ENCODE data around the gene ATP6AP1.

The ATP6AP1 gene

DNA sequence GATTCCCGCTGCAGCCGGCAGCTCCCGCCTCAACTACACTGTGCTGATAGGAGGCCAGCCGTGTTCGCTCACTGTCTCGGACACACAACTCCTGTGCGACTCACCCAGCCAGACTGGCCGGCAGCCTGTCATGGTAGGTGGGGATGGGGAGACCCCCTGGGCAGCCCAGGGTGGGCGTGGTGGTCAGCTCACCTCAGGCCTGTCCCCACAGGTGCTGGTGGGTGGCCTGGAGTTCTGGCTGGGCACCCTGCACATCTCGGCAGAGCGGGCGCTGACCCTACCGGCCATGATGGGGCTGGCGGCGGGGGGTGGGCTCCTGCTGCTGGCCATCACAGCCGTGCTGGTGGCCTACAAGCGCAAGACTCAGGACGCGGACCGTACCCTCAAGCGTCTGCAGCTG lies 39.1 kb downstream of the ATP6AP1 start:
- Histone ChIP-seq H3K4me2 (ENCODE audit: low read depth, low read length, poor library complexity, severe bottlenecking) (no peak overlapping the region), H4K20me1 (ENCODE audit: low read depth, low read length) (no peaks in the 10 kb centered on the region), H3K9me2 (replicated peaks; ENCODE audit: insufficient read depth, low read length) (no peaks in the 10 kb centered on the region), H3K4me3 (ENCODE audit: insufficient read depth, low read length, poor library complexity, severe bottlenecking) (no peak overlapping the region), H3K27ac (ENCODE audit: low read depth, low read length) (no peak overlapping the region), H3K9ac (ENCODE audit: low read length) (no peak overlapping the region), H2AFZ (ENCODE audit: low read depth, low read length, severe bottlenecking) (no peak overlapping the region), H3K79me2 (ENCODE audit: insufficient read depth, low read length) (no peaks in the 10 kb centered on the region), H3K36me3 (ENCODE audit: low read length) (no peaks in the 10 kb centered on the region), H3K27me3 (ENCODE audit: low read length) (no peaks in the 10 kb centered on the region), H3F3A (ENCODE audit: insufficient read depth) (no peaks in the 10 kb centered on the region), H3K9me3 (ENCODE audit: insufficient read depth, low read length) (no peaks in the 10 kb centered on the region)
- TF ChIP-seq, protein P1, sequence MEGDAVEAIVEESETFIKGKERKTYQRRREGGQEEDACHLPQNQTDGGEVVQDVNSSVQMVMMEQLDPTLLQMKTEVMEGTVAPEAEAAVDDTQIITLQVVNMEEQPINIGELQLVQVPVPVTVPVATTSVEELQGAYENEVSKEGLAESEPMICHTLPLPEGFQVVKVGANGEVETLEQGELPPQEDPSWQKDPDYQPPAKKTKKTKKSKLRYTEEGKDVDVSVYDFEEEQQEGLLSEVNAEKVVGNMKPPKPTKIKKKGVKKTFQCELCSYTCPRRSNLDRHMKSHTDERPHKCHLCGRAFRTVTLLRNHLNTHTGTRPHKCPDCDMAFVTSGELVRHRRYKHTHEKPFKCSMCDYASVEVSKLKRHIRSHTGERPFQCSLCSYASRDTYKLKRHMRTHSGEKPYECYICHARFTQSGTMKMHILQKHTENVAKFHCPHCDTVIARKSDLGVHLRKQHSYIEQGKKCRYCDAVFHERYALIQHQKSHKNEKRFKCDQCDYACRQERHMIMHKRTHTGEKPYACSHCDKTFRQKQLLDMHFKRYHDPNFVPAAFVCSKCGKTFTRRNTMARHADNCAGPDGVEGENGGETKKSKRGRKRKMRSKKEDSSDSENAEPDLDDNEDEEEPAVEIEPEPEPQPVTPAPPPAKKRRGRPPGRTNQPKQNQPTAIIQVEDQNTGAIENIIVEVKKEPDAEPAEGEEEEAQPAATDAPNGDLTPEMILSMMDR (IDR thresholded peaks at IDR 0.05; ENCODE audit: insufficient read depth, low read length, poor library complexity, severe bottlenecking) = no peak

DNA sequence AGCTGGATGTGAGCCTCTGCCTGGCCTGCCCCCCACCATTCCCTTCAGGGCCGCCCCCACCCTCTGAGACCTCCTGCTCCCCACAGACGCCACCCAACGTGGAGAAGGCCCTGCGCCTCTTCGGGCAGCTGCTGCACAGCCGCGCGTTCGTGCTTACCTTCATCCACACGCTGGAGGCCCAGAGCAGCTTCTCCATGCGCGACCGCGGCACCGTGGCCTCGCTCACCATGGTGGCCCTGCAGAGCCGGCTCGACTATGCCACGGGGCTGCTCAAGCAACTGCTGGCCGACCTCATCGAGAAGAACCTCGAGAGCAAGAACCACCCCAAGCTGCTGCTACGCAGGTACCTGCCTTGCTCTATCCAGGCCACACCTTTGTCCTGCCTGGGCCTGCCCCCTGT lies 39.7 kb downstream of the ATP6AP1 start:
- Histone ChIP-seq H3K9me3 (ENCODE audit: insufficient read depth, low read length) (no peaks in the 10 kb centered on the region), H3K27ac (ENCODE audit: low read depth, low read length) (no peak overlapping the region), H3K4me3 (ENCODE audit: insufficient read depth, low read length, poor library complexity, severe bottlenecking) (no peak overlapping the region), H3K9ac (ENCODE audit: low read length) (no peak overlapping the region), H3K79me2 (ENCODE audit: insufficient read depth, low read length) (no peaks in the 10 kb centered on the region), H3F3A (ENCODE audit: insufficient read depth) (no peaks in the 10 kb centered on the region), H3K4me2 (ENCODE audit: low read depth, low read length, poor library complexity, severe bottlenecking) (no peak overlapping the region), H3K27me3 (ENCODE audit: low read length) (no peaks in the 10 kb centered on the region), H3K9me2 (replicated peaks; ENCODE audit: insufficient read depth, low read length) (no peaks in the 10 kb centered on the region), H3K36me3 (ENCODE audit: low read length) (no peaks in the 10 kb centered on the region), H4K20me1 (ENCODE audit: low read depth, low read length) (no peaks in the 10 kb centered on the region), H2AFZ (ENCODE audit: low read depth, low read length, severe bottlenecking) (no peak overlapping the region)
- TF ChIP-seq, protein P1 (IDR thresholded peaks at IDR 0.05; ENCODE audit: insufficient read depth, low read length, poor library complexity, severe bottlenecking) = no peak
- TF ChIP-seq EZH2phosphoT487 (conservative IDR thresholded peaks at IDR 0.05; ENCODE audit: low read length) = no peak

DNA sequence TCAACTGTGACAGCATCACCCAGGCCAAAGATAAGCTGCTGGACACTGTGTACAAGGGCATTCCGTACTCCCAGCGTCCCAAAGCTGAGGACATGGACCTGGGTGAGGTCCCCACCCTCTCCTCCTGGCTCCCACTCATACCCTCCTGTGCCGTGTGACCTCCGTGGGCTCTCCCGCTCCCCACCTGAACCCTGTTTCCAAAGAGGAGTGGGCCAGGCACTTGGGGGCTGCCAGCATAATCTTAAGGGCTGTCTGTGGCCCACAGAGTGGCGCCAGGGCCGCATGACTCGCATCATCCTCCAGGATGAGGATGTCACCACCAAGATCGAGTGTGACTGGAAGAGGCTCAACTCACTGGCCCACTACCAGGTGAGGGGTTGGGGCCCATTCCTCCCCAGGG lies 40.6 kb downstream of the ATP6AP1 start:
- no peak overlapping the region for H3K4me3 ChIP-seq (ENCODE audit: insufficient read depth, low read length, poor library complexity, severe bottlenecking)
- no peaks in the 10 kb centered on the region for H3K27me3 ChIP-seq (ENCODE audit: low read length)

More for the DNA sequence above, 40.6 kb downstream of the ATP6AP1 start:
- Histone ChIP-seq H3K4me2 (ENCODE audit: low read depth, low read length, poor library complexity, severe bottlenecking) (no peak overlapping the region), H3F3A (ENCODE audit: insufficient read depth) (no peaks in the 10 kb centered on the region), H3K27ac (ENCODE audit: low read depth, low read length) (no peak overlapping the region), H2AFZ (ENCODE audit: low read depth, low read length, severe bottlenecking) (no peak overlapping the region), H3K36me3 (ENCODE audit: low read length) (no peaks in the 10 kb centered on the region), H4K20me1 (ENCODE audit: low read depth, low read length) (no peaks in the 10 kb centered on the region), H3K9ac (ENCODE audit: low read length) (no peak overlapping the region), H3K9me3 (ENCODE audit: insufficient read depth, low read length) (no peaks in the 10 kb centered on the region), H3K79me2 (ENCODE audit: insufficient read depth, low read length) (no peaks in the 10 kb centered on the region), H3K9me2 (replicated peaks; ENCODE audit: insufficient read depth, low read length) (no peaks in the 10 kb centered on the region)
- no peak for TF ChIP-seq EZH2phosphoT487 (conservative IDR thresholded peaks at IDR 0.05; ENCODE audit: low read length)
- TF ChIP-seq, protein P1 (IDR thresholded peaks at IDR 0.05; ENCODE audit: insufficient read depth, low read length, poor library complexity, severe bottlenecking) = no peak
